Stimulated activated CD8-positive, alpha-beta memory T cell treated with anti-CD3 and anti-CD28 coated beads, Interleukin-4, amount 100 ng/mL, for 48 hours (primary cell): Measurements from ENCODE around the gene RBM15B.

Experiments
- DNase-seq: peaks from one replicate; pipeline ENCODE4 v3.0.0-alpha.2; 2020

Gene RBM15B

GRCh38 chr3:51378726-51379125 lies 12.4 kb upstream of the RBM15B start:
- no peak for DNase-seq

GRCh38 chr3:51379301-51379700 lies 11.8 kb upstream of the RBM15B start:
- DNase-seq: no peak

- no peak for DNase-seq
Measured at GRCh38 chr3:51379746-51380455, 11.2 kb upstream of the RBM15B start.

- no peak for DNase-seq
Measured at GRCh38 chr3:51380601-51381332, 10.3 kb upstream of the RBM15B start.

GRCh38 chr3:51381333-51381705 lies 9.8 kb upstream of the RBM15B start:
- no peak for DNase-seq

GRCh38 chr3:51382076-51382745 lies 8.9 kb upstream of the RBM15B start:
- DNase-seq: no peak

GRCh38 chr3:51382947-51383578 lies 8.0 kb upstream of the RBM15B start:
- DNase-seq: no peak

GRCh38 chr3:51384055-51384725 lies 6.9 kb upstream of the RBM15B start:
- DNase-seq: peak; percentile 59

GRCh38 chr3:51384726-51385473 lies 6.2 kb upstream of the RBM15B start, which contains the start of gene MANF:
TSS of gene MANF (plus strand) at chr3:51385291. CDS start at chr3:51385343, 52 bp downstream.
- peak; percentile 96 for DNase-seq

- peak; percentile 34 for DNase-seq
Measured at GRCh38 chr3:51385621-51386091, 5.4 kb upstream of the RBM15B start.

- DNase-seq: peak; percentile 24
Measured at GRCh38 chr3:51386159-51386851, 4.8 kb upstream of the RBM15B start.

GRCh38 chr3:51386852-51387229 lies 4.2 kb upstream of the RBM15B start:
- DNase-seq: peak; percentile 19

- DNase-seq: peak; percentile 22
Measured at GRCh38 chr3:51387281-51387680, 3.8 kb upstream of the RBM15B start.

GRCh38 chr3:51388286-51389029 lies 2.6 kb upstream of the RBM15B start:
- DNase-seq: peak; percentile 25

- DNase-seq: peak; percentile 70
Measured at GRCh38 chr3:51389423-51390183, 1.5 kb upstream of the RBM15B start.

GRCh38 chr3:51390246-51391074 lies 625 bp upstream of the RBM15B start:
- peak; percentile 26 for DNase-seq

GRCh38 chr3:51391566-51392354 lies 675 bp downstream of the RBM15B start:
- peak; percentile 48 for DNase-seq
